Measurements from ENCODE around the gene DNAH17.

Gene DNAH17

DNA sequence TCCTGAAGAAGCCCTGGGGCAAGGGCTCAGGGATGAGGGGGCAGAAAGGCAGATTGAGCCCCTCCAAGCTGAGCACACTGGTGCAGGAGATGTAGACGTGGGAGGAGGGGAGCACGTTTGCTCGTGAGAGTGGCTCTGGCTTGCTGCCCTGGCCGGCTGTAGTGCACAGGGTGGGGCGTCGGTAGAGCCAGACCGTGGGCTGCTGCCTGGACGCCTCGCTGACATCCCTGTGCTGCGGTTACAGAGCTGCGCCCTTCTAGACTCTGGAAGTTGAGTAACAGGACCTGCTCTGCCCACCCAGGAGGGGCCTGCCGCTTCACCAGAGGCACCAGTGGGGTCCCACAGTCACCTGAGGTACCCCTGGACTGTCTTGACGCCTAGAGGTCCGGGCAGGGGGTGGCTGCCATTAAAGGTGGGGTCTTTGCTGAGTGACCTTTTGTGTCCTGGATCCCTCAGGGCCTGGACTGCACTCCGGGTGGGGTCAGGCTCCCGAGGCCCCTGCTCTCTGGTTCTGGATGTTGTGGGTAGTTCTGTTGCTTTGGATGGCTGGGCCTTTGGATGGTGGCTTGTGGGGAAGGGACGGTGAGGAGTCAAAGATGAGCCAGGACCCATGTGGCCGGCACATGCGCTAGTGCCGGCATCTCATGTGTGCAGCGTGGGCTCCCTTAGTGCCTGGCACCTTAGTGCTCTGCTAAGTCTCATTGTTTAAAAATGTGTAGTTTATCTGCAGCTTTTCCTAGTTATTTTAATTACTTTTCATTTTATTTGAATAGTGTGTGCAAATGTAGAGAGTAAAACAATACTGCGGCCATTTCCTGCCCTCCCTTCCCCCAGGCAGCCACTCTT lies 157.0 kb downstream of the DNAH17 start:
- Histone ChIP-seq H3K36me3 (ENCODE audit: control insufficient read depth, insufficient read depth, low read length) (peaks cover 85% of the 10 kb centered on the region), H3K4me3 (ENCODE audit: low read depth, low read length) (no peak overlapping the region), H3K27me3 (ENCODE audit: control insufficient read depth, insufficient read depth, low read length) (no peaks in the 10 kb centered on the region), H3K27ac (ENCODE audit: low read depth, low read length) (no peak overlapping the region; the same call in 1 of the 2 replicates), H3K4me1 (ENCODE audit: control insufficient read depth, insufficient read depth, low read length) (peaks cover 10% of the 10 kb centered on the region), H3K9me3 (ENCODE audit: control insufficient read depth, insufficient read depth, low read depth, low read length) (no peaks in the 10 kb centered on the region), H3K9ac (ENCODE audit: low read length) (no peak overlapping the region)

DNA sequence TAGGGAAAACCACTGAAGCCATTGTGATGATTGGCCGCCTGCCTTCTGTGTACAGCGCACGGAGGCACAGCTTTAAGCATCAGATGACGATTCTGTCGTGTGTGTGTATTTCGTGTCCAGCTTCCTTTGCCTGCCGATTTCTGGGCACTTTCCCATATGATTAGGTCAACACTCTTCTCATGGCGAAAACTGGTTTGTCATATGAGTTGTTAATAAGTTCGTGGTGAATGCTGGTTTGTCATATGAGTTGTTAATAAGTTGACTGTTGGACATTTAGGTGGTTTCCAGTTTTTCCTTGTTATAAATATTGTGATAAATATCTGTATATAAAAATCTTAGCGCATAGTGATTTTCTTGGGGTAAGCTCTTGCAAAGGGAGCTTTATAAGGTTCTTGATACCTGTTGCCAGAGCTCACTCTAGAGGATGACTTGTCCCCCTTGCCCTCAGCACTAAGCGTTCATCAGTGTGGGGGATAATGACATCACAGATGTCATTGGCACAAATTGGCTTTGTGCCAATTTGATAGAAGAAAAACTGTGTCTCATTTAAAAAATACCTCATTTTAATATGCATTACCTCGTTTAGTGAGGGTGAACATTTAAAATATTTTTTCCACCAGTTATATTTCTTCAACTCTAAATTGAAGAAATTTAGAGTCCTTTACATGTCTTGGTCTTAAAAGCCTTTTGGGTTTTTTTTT lies 158.7 kb downstream of the DNAH17 start:
- H3K4me1 ChIP-seq (ENCODE audit: control insufficient read depth, insufficient read depth, low read length) = peaks cover 10% of the 10 kb centered on the region

DNA sequence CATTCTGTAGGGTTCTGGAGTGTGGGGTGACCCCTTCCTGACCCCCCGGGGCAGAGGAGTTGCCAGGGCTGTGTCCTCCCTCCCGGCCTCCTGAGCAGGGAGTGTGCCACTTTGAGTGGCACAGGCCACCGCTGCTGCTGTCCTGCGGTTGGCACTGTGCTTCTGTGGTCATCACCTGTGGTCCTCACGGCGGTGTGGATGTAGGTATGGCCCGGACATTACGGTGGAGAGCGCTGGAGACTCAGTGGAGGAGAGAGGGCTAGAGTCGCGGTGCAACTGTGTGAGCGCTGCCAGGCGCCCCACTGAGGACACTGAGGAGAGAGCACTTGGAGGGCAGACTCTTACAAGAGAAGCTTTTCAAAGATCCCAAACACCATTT lies 159.7 kb downstream of the DNAH17 start:
- no peaks in the 10 kb centered on the region for H3K9me3 ChIP-seq (ENCODE audit: control insufficient read depth, insufficient read depth, low read depth, low read length)
- H3K4me1 ChIP-seq (ENCODE audit: control insufficient read depth, insufficient read depth, low read length) = peaks cover 10% of the 10 kb centered on the region
- no peaks in the 10 kb centered on the region for H3K27me3 ChIP-seq (ENCODE audit: control insufficient read depth, insufficient read depth, low read length)
- no peak overlapping the region for H3K4me3 ChIP-seq (ENCODE audit: low read depth, low read length)
- H3K9ac ChIP-seq (ENCODE audit: low read length) = no peak overlapping the region
- no peak overlapping the region for H3K27ac ChIP-seq (ENCODE audit: low read depth, low read length)
- H3K36me3 ChIP-seq (ENCODE audit: control insufficient read depth, insufficient read depth, low read length) = peaks cover 85% of the 10 kb centered on the region

More for the DNA sequence above, 158.7 kb downstream of the DNAH17 start:
- Histone ChIP-seq H3K4me3 (ENCODE audit: low read depth, low read length) (no peak overlapping the region), H3K9ac (ENCODE audit: low read length) (no peak overlapping the region), H3K9me3 (ENCODE audit: control insufficient read depth, insufficient read depth, low read depth, low read length) (no peaks in the 10 kb centered on the region), H3K27me3 (ENCODE audit: control insufficient read depth, insufficient read depth, low read length) (no peaks in the 10 kb centered on the region), H3K27ac (ENCODE audit: low read depth, low read length) (no peak overlapping the region), H3K36me3 (ENCODE audit: control insufficient read depth, insufficient read depth, low read length) (peaks cover 85% of the 10 kb centered on the region)

DNA sequence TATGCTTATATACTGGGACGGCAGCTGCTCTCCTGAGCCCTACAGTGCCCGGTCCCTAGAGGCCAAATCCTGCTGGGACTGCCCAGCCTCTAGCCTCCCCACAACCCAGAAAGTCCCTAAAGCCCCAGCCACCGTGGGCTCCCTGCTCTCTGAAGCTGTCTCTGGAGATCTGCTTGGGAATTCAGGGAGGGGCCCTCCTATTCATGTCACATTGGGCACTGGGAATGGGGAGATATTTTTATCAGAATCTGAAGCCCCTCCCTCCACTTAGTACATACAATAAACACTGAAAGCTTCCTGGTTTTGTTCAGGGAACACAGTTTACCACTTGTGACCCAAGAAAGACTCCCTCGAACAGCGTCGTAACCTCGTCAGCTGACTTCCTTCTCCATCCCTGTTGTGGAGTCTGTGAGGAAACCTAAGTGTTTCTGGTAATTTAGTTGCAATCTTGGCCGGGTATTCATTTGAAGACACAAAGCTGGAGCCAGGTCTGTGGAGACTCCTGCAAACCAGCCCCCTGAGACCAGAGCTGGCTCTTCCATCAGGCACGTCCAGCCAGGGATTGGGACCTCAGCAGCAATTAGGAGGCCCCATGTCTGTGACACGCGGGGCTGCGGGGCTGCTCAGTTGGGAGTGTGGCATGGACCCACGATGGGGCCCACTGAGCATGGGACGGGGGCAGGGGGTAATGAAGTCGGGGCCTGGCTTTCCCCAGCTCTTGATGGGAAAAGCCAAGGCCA lies 160.2 kb downstream of the DNAH17 start:
- H3K4me3 ChIP-seq (ENCODE audit: low read depth, low read length) = no peak overlapping the region
- H3K27ac ChIP-seq (ENCODE audit: low read depth, low read length) = no peak overlapping the region
- H3K9me3 ChIP-seq (ENCODE audit: control insufficient read depth, insufficient read depth, low read depth, low read length) = no peaks in the 10 kb centered on the region
- H3K9ac ChIP-seq (ENCODE audit: low read length) = no peak overlapping the region
- H3K4me1 ChIP-seq (ENCODE audit: control insufficient read depth, insufficient read depth, low read length) = peaks cover 7% of the 10 kb centered on the region; the same call in 1 of the 2 replicates
- H3K36me3 ChIP-seq (ENCODE audit: control insufficient read depth, insufficient read depth, low read length) = peaks cover 82% of the 10 kb centered on the region
- no peaks in the 10 kb centered on the region for H3K27me3 ChIP-seq (ENCODE audit: control insufficient read depth, insufficient read depth, low read length)

GRCh38 chr17:78415821-78416711 lies 161.1 kb downstream of the DNAH17 start:
- Histone ChIP-seq H3K27me3 (ENCODE audit: control insufficient read depth, insufficient read depth, low read length) (no peaks in the 10 kb centered on the region), H3K4me1 (ENCODE audit: control insufficient read depth, insufficient read depth, low read length) (peaks cover under 1% of the 10 kb centered on the region; the same call in 1 of the 2 replicates), H3K9me3 (ENCODE audit: control insufficient read depth, insufficient read depth, low read depth, low read length) (no peaks in the 10 kb centered on the region), H3K4me3 (ENCODE audit: low read depth, low read length) (no peak overlapping the region), H3K9ac (ENCODE audit: low read length) (no peak overlapping the region), H3K36me3 (ENCODE audit: control insufficient read depth, insufficient read depth, low read length) (peaks cover 82% of the 10 kb centered on the region), H3K27ac (ENCODE audit: low read depth, low read length) (peak overlapping the region; percentile 34; the same call in 1 of the 2 replicates)

DNA sequence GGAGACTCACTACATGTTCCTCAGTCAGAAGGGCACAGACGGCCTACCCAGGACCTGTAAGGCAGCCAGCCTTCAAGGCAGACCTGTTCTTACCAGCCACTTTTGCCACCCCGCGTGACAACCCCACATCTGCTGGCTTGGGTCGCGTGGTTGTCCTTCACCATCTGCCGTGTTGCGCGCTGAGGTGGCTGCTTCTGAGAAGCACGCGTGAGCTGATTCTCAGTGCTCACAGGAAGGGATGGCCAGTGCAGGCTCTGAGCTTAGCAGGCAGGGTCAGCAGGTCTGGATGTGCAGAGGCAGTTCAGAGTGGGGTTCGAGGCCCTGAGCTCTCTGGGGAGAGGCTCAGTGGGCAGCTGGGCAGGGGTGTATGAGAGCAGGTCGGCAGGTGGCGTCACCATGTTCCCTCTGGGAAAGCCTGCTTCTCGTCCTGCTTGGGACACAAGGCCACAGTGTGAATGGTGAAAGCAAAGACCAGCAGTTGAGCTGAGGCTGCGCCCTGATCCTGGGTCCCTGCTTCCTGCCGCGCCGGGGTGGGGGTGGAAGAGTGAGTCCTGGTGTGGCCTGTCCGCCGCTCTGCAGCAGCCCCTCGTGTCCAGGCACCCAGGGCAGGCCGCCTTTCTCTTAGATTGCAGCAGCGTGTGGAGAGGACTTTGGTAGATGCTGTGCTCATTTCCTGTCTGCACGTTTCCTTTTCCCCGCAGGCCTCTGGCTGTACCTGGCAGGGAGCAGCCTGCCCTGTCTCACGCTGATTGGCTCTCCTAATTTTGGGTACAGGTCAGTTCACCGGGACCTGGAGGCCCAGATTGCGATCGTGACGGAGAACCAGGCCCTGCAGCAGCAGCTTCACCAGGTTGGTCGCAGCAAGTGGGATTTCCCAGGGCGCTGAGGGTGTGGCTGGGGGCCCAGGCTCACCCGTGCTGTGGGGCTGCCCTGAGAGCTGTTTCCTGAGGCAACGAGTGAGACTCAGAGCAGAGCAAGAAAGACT lies 162.7 kb downstream of the DNAH17 start:
- Histone ChIP-seq H3K27me3 (ENCODE audit: control insufficient read depth, insufficient read depth, low read length) (no peaks in the 10 kb centered on the region), H3K27ac (ENCODE audit: low read depth, low read length) (no peak overlapping the region), H3K4me3 (ENCODE audit: low read depth, low read length) (no peak overlapping the region), H3K4me1 (ENCODE audit: control insufficient read depth, insufficient read depth, low read length) (no peaks in the 10 kb centered on the region; the same call in 1 of the 2 replicates), H3K36me3 (ENCODE audit: control insufficient read depth, insufficient read depth, low read length) (peaks cover 71% of the 10 kb centered on the region), H3K9ac (ENCODE audit: low read length) (no peak overlapping the region), H3K9me3 (ENCODE audit: control insufficient read depth, insufficient read depth, low read depth, low read length) (no peaks in the 10 kb centered on the region)

- Histone ChIP-seq H3K9ac (ENCODE audit: low read length) (no peak overlapping the region), H3K27me3 (ENCODE audit: control insufficient read depth, insufficient read depth, low read length) (no peaks in the 10 kb centered on the region), H3K36me3 (ENCODE audit: control insufficient read depth, insufficient read depth, low read length) (peaks cover 78% of the 10 kb centered on the region), H3K9me3 (ENCODE audit: control insufficient read depth, insufficient read depth, low read depth, low read length) (no peaks in the 10 kb centered on the region), H3K4me1 (ENCODE audit: control insufficient read depth, insufficient read depth, low read length) (peaks cover 12% of the 10 kb centered on the region; the same call in 1 of the 2 replicates), H3K27ac (ENCODE audit: low read depth, low read length) (no peak overlapping the region), H3K4me3 (ENCODE audit: low read depth, low read length) (no peak overlapping the region)
These were observed 164.8 kb downstream of the DNAH17 start for GRCh38 chr17:78412403-78412802.

DNA sequence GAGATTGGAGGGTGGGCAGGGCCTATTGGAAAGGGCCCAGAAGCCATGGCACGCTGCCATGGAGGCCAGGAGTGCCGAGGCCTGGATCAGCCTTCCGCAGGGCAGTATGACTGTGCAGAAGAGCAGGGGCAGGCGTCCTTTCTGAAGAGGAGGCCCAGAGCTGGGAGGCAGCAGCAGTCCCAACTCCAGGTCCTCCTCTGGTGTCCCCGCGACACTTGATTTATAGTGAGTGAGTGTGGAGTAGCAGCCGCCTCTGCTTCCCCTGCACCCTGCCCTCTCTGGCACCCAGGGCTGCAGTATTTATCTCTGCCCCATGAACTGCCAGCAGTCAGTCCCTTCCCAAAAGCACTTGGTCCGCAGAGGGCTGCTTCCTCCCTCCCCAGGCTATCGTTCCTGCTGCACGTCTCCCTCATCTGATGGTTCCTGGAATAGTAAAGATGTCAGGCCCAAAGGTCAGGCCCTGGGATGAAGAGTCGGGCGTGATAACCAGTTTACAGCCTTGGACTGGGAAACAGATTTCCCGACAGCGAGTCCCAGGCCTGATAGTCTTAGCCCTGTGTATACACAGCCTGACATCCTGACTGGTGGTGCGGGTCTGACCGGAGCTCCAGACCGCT lies 165.8 kb downstream of the DNAH17 start:
- H3K9ac ChIP-seq (ENCODE audit: low read length) = no peak overlapping the region
- H3K27ac ChIP-seq (ENCODE audit: low read depth, low read length) = no peak overlapping the region
- H3K36me3 ChIP-seq (ENCODE audit: control insufficient read depth, insufficient read depth, low read length) = peaks cover 81% of the 10 kb centered on the region
- no peaks in the 10 kb centered on the region for H3K9me3 ChIP-seq (ENCODE audit: control insufficient read depth, insufficient read depth, low read depth, low read length)
- no peaks in the 10 kb centered on the region for H3K27me3 ChIP-seq (ENCODE audit: control insufficient read depth, insufficient read depth, low read length)
- H3K4me1 ChIP-seq (ENCODE audit: control insufficient read depth, insufficient read depth, low read length) = peaks cover 13% of the 10 kb centered on the region; the same call in 1 of the 2 replicates
- H3K4me3 ChIP-seq (ENCODE audit: low read depth, low read length) = no peak overlapping the region

DNA sequence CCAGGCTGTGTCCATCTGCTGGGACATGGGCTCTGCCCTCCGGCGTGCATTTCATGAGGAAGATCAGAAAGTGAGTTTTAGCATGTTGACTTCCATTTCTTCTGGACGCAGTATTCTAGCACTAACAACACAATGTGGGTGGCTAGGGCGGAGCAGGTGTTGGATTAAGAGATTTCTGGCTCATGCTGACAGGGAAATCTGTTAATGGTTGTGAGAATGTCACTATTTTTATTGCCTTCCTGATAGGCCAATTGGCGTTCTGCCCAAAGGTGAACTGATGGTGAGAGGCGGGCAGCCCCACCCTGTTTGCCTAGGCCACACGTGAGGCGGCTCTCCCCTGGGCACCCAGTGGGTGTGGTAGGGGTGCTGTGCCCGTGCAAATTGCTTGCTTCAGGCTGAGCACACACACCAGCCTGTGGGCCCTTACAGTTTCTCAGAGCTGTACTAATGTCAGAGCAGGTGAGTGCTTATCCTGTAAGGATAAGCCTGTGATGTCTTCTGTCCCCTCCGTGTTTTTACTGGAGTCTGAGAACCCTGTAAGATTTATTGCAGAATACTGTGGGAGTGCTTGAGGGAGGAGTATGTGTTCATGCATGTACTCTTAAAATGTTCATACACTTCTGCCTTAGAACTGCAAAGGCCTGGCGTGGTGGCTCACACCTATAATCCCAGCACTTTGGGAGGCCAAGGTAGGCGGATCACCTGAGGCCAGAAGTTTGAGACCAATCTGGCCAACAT lies 167.8 kb downstream of the DNAH17 start:
- Histone ChIP-seq H3K36me3 (ENCODE audit: control insufficient read depth, insufficient read depth, low read length) (peaks cover 74% of the 10 kb centered on the region), H3K9ac (ENCODE audit: low read length) (no peak overlapping the region), H3K4me1 (ENCODE audit: control insufficient read depth, insufficient read depth, low read length) (peaks cover 13% of the 10 kb centered on the region; the same call in 1 of the 2 replicates), H3K27ac (ENCODE audit: low read depth, low read length) (no peak overlapping the region), H3K27me3 (ENCODE audit: control insufficient read depth, insufficient read depth, low read length) (no peaks in the 10 kb centered on the region), H3K9me3 (ENCODE audit: control insufficient read depth, insufficient read depth, low read depth, low read length) (no peaks in the 10 kb centered on the region), H3K4me3 (ENCODE audit: low read depth, low read length) (no peak overlapping the region)

Data from HUES6 (cell line).